Posterior vena cava (tissue), 2 donors: Measurements from ENCODE around the gene RPRD1A. TPM values are rescaled to one million over a fixed set of nuclear protein-coding genes. Genes with fewer than 3 reads are reported as not detected.

Experiments
- DNase-seq: peaks from one replicate; pipeline ENCODE4 v3.0.0-alpha.2; 2020; ENCODE audit warnings: low spot score
- intact Hi-C, 2 donors: fragments of 100-400 bp; cut with DNase I; formaldehyde crosslinking; loops; one replicate each; pipeline versions ENCODE4 v1.14.1 to v1.14.2; 2022 to 2023
- total RNA-seq, 2 donors: library from RNA; stranded (reverse); fragmentation: NEBNext Ultra II Directional; extraction: Animal tissue kit (Norgen Biotek cat#: 25700); gene quantifications; one replicate each; pipeline ENCODE4 v1.2.1, GENCODE V29; 2021
- donor health status: DM: yes; HTN: yes; CAD: no.
- donor health status: DM: yes; HTN: yes; CAD: no.

RPRD1A gene
- total RNA-seq, 2 donors from 2014 or later, result 46.9 to 58.8 TPM

DNA sequence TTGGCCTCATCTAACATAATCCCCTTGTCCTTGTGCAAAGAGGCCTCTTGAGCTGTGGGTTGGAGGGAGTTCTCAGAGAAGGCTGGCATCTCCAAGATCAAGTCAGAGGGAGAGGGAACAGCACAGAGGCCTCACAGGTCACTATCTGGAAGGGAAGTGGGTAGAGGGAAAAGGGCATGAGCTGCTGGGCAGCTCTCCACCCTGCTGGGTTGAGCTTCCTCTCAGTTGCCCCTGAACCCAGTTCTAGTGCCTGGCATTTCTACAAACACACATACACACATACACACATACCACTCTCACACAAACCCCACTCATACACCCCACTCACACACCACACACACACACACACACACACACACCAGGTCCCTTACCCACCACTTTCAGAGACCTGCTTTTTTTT is 125.2 kb downstream of the RPRD1A start:
- DNase-seq, result no peak
- intact Hi-C loops, result loop anchor here in 1 of 2 donors (10.0 kb wide), 1 partner anchor 547 kb away; no protein-coding TSS in a partner anchor

DNA sequence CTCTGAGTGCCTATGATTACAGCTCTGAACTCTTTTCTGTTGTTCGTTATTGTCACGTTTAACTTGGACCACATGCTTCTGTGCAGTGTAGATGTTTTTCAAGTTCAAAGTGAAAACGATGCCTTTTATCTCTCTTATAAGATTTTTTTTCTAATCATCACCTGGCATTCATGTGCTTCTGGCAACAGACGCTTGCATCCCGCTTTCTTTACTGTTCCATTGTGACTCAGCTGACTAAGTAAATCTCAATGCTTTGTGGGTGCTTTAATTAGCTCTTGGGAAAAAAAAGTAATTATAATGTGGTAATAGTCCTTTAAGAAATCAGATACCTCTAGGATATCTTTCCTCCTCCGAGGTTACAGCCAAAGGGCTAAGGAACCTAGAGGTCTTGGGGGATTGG is 126.1 kb downstream of the RPRD1A start:
- no peak for DNase-seq
- intact Hi-C loops, result loop anchor here (1.0 to 10.0 kb wide), 2 partner anchors 25 to 546 kb away; no protein-coding TSS in a partner anchor

Other genes with a start within 250 kb of the RPRD1A start
- gene SLC39A6, start 61.8 kb upstream of the RPRD1A start, total RNA-seq, result 10 to 100 TPM; 25.7 to 27.9 TPM
- 10 to 100 TPM; 58.2 to 65.6 TPM for gene ELP2, start 62.3 kb upstream of the RPRD1A start, total RNA-seq
- 1 to 10 TPM; 1.2 to 1.3 TPM for gene MOCOS, start 119.9 kb upstream of the RPRD1A start, total RNA-seq
- 10 to 100 TPM; 26.0 to 29.8 TPM for gene FHOD3, start 230.2 kb upstream of the RPRD1A start, total RNA-seq